ENCODE data around the gene TMPRSS12. TPM values are rescaled to one million over a fixed set of nuclear protein-coding genes. Genes with fewer than 3 reads are reported as not detected.

Gene TMPRSS12
- total and polyA plus RNA-seq, 9 of the 15 experiments (the other 6 are each of a cell fraction or from before 2014, with no cell fraction given) = 0.04 TPM; not detected in 8

Small RNAs within 50 kb of the gene (small RNA-seq; reads per million reads assigned to genes)
- gene AC013244.2 (not detected), gene RN7SL519P (not detected)

Other genes with a start within 250 kb of the TMPRSS12 start
- gene ATF1, start 78.8 kb upstream of the TMPRSS12 start, total RNA-seq (2014; rRNA removed) = 74.8 and 75.1 TPM in 2 replicates
- 43.3 and 56.1 TPM in 2 replicates for gene ATF1, start 78.8 kb upstream of the TMPRSS12 start, total RNA-seq (2014; rRNA removed; fragmentation: Illumina TruSeq; extraction: Trizol)
- 46.6 and 48.9 TPM in 2 replicates for gene ATF1, start 78.8 kb upstream of the TMPRSS12 start, total RNA-seq (2015; rRNA removed; fragmentation: Illumina TruSeq; extraction: Trizol)
- gene ATF1, start 78.8 kb upstream of the TMPRSS12 start, total RNA-seq (2021) = 51.1 and 51.4 TPM in 2 replicates
- 83.5 and 87.8 TPM in 2 replicates for gene ATF1, start 78.8 kb upstream of the TMPRSS12 start, polyA plus RNA-seq (2011; rRNA removed)
- 61.5 and 62.2 TPM in 2 replicates for gene ATF1, start 78.8 kb upstream of the TMPRSS12 start, polyA plus RNA-seq (2014; fragmentation: Illumina TruSeq; extraction: Trizol)
- gene ATF1, start 78.8 kb upstream of the TMPRSS12 start, polyA plus RNA-seq (2014; fragmentation: Nextera tagmentation; extraction: Ambion mirVana) = 10 to 100 TPM; 19.8 to 24.5 TPM
- 60.1 and 78.3 TPM in 2 replicates for gene ATF1, start 78.8 kb upstream of the TMPRSS12 start, polyA plus RNA-seq (2014; rRNA removed)
- gene HIGD1C, start 109.6 kb downstream of the TMPRSS12 start, total RNA-seq (2014; rRNA removed) = not detected in 2 replicates
- gene HIGD1C, start 109.6 kb downstream of the TMPRSS12 start, total RNA-seq (2014; rRNA removed; fragmentation: Illumina TruSeq; extraction: Trizol) = not detected in 2 replicates
- gene HIGD1C, start 109.6 kb downstream of the TMPRSS12 start, total RNA-seq (2015; rRNA removed; fragmentation: Illumina TruSeq; extraction: Trizol) = not detected in 2 replicates
- not detected in 2 replicates for gene HIGD1C, start 109.6 kb downstream of the TMPRSS12 start, total RNA-seq (2021)
- not detected in 2 replicates for gene HIGD1C, start 109.6 kb downstream of the TMPRSS12 start, polyA plus RNA-seq (2011; rRNA removed)
- gene HIGD1C, start 109.6 kb downstream of the TMPRSS12 start, polyA plus RNA-seq (2014; fragmentation: Illumina TruSeq; extraction: Trizol) = not detected in 2 replicates
- gene HIGD1C, start 109.6 kb downstream of the TMPRSS12 start, polyA plus RNA-seq (2014; fragmentation: Nextera tagmentation; extraction: Ambion mirVana) = not detected
- not detected in 2 replicates for gene HIGD1C, start 109.6 kb downstream of the TMPRSS12 start, polyA plus RNA-seq (2014; rRNA removed)
- gene SLC11A2, start 183.5 kb downstream of the TMPRSS12 start, total RNA-seq (2014; rRNA removed) = 26.1 and 29.7 TPM in 2 replicates
- 37.8 and 39.3 TPM in 2 replicates for gene SLC11A2, start 183.5 kb downstream of the TMPRSS12 start, total RNA-seq (2014; rRNA removed; fragmentation: Illumina TruSeq; extraction: Trizol)
- 30.3 and 32.9 TPM in 2 replicates for gene SLC11A2, start 183.5 kb downstream of the TMPRSS12 start, total RNA-seq (2015; rRNA removed; fragmentation: Illumina TruSeq; extraction: Trizol)
- gene SLC11A2, start 183.5 kb downstream of the TMPRSS12 start, total RNA-seq (2021) = 36.8 and 38.8 TPM in 2 replicates
- 54.0 and 65.8 TPM in 2 replicates for gene SLC11A2, start 183.5 kb downstream of the TMPRSS12 start, polyA plus RNA-seq (2011; rRNA removed)
- 30.1 and 36.3 TPM in 2 replicates for gene SLC11A2, start 183.5 kb downstream of the TMPRSS12 start, polyA plus RNA-seq (2014; fragmentation: Illumina TruSeq; extraction: Trizol)
- 10 to 100 TPM; 21.1 to 27.6 TPM for gene SLC11A2, start 183.5 kb downstream of the TMPRSS12 start, polyA plus RNA-seq (2014; fragmentation: Nextera tagmentation; extraction: Ambion mirVana)
- gene SLC11A2, start 183.5 kb downstream of the TMPRSS12 start, polyA plus RNA-seq (2014; rRNA removed) = 31.7 and 39.3 TPM in 2 replicates
- gene LETMD1, start 205.4 kb downstream of the TMPRSS12 start, total RNA-seq (2014; rRNA removed) = 65.1 and 69.0 TPM in 2 replicates
- 82.9 and 96.9 TPM in 2 replicates for gene LETMD1, start 205.4 kb downstream of the TMPRSS12 start, total RNA-seq (2014; rRNA removed; fragmentation: Illumina TruSeq; extraction: Trizol)
- 71.3 and 74.0 TPM in 2 replicates for gene LETMD1, start 205.4 kb downstream of the TMPRSS12 start, total RNA-seq (2015; rRNA removed; fragmentation: Illumina TruSeq; extraction: Trizol)
- 70.1 and 71.2 TPM in 2 replicates for gene LETMD1, start 205.4 kb downstream of the TMPRSS12 start, total RNA-seq (2021)
- gene LETMD1, start 205.4 kb downstream of the TMPRSS12 start, polyA plus RNA-seq (2011; rRNA removed) = 163 and 214 TPM in 2 replicates
- 113 and 121 TPM in 2 replicates for gene LETMD1, start 205.4 kb downstream of the TMPRSS12 start, polyA plus RNA-seq (2014; fragmentation: Illumina TruSeq; extraction: Trizol)
- 10 to 100 TPM; 58.7 to 75.4 TPM for gene LETMD1, start 205.4 kb downstream of the TMPRSS12 start, polyA plus RNA-seq (2014; fragmentation: Nextera tagmentation; extraction: Ambion mirVana)
- gene LETMD1, start 205.4 kb downstream of the TMPRSS12 start, polyA plus RNA-seq (2014; rRNA removed) = 106 and 112 TPM in 2 replicates
- gene CSRNP2, start 240.7 kb downstream of the TMPRSS12 start, total RNA-seq (2014; rRNA removed) = 5.9 and 8.0 TPM in 2 replicates
- 5.2 and 5.9 TPM in 2 replicates for gene CSRNP2, start 240.7 kb downstream of the TMPRSS12 start, total RNA-seq (2014; rRNA removed; fragmentation: Illumina TruSeq; extraction: Trizol)
- 5.0 and 5.7 TPM in 2 replicates for gene CSRNP2, start 240.7 kb downstream of the TMPRSS12 start, total RNA-seq (2015; rRNA removed; fragmentation: Illumina TruSeq; extraction: Trizol)
- 10.8 and 13.9 TPM in 2 replicates for gene CSRNP2, start 240.7 kb downstream of the TMPRSS12 start, total RNA-seq (2021)
- 9.7 and 9.9 TPM in 2 replicates for gene CSRNP2, start 240.7 kb downstream of the TMPRSS12 start, polyA plus RNA-seq (2011; rRNA removed)
- 8.9 and 9.1 TPM in 2 replicates for gene CSRNP2, start 240.7 kb downstream of the TMPRSS12 start, polyA plus RNA-seq (2014; fragmentation: Illumina TruSeq; extraction: Trizol)
- gene CSRNP2, start 240.7 kb downstream of the TMPRSS12 start, polyA plus RNA-seq (2014; fragmentation: Nextera tagmentation; extraction: Ambion mirVana) = 1 to 10 TPM; 1.6 to 1.8 TPM
- gene CSRNP2, start 240.7 kb downstream of the TMPRSS12 start, polyA plus RNA-seq (2014; rRNA removed) = 7.9 and 8.5 TPM in 2 replicates